SK-N-SH (cell line): Measurements from ENCODE around the gene ZKSCAN3. TPM values are rescaled to one million over a fixed set of nuclear protein-coding genes. Genes with fewer than 3 reads are reported as not detected.

Experiments
- CTCF ChIA-PET: fragments of 300-600, 350-600 bp; formaldehyde crosslinking; extraction: SDS; loops from one replicate; lab custom pipeline; 2021; lab: Yijun Ruan, JAX
- POLR2A ChIA-PET: fragments of 350-600 bp; sonication (Branson Sonifier 250); formaldehyde crosslinking; extraction: SDS; loops from one replicate; lab custom pipeline; 2020; ENCODE audit warnings: antibody characterized with exemption, inconsistent platforms; lab: Yijun Ruan, JAX
- DNase-seq: peaks from one replicate; pipeline ENCODE4 v3.0.0; 2012
- H2AFZ ChIP-seq: fragments of 200-600 bp; sonication (generic); 2 replicates; pipeline ENCODE4 v1.8.1; 2016; ENCODE audit warnings: antibody characterized with exemption, mild to moderate bottlenecking, low read depth
- H3F3A ChIP-seq: fragments of 200-600 bp; sonication (generic); replicated peaks from 2 replicates; pipeline ENCODE3; 2016; ENCODE audit warnings: antibody characterized with exemption, mild to moderate bottlenecking; ENCODE audit not compliant: insufficient read depth
- H3K27ac ChIP-seq, 2 experiments: fragments of 200-500 bp in 1 of 2; fragments of 200-600 bp in 1 of 2; sonication (Bioruptor generic) in 1 of 2; sonication (generic), shearing (Covaris generic) in 1 of 2; 2 replicates each; pipeline versions ENCODE4 v1.5.1 to v1.6.1; 2014 to 2016; ENCODE audit warnings: low read depth in 2 of 2, inconsistent platforms in 1 of 2, low read length in 1 of 2, mild to moderate bottlenecking in 1 of 2, mixed read lengths in 1 of 2
- H3K27me3 ChIP-seq: fragments of 200-600 bp; sonication (generic), shearing (Covaris generic); 2 replicates; pipeline ENCODE4 v1.6.1; 2016; ENCODE audit warnings: mixed run types; ENCODE audit not compliant: insufficient read depth
- H3K36me3 ChIP-seq, 2 experiments: fragments of 200-500 bp in 1 of 2; fragments of 200-600 bp in 1 of 2; sonication (Bioruptor generic) in 1 of 2; sonication (generic) in 1 of 2; replicated peaks in 1 of 2; 2 replicates each; pipeline versions ENCODE3 to v1.5.1; 2014 to 2016; ENCODE audit warnings: low read length in 1 of 2, mild to moderate bottlenecking in 1 of 2; ENCODE audit not compliant: insufficient read depth in 2 of 2, control insufficient read depth in 1 of 2
- H3K4me1 ChIP-seq, 2 experiments: fragments of 200-500 bp in 1 of 2; fragments of 200-600 bp in 1 of 2; sonication (Bioruptor generic) in 1 of 2; sonication (generic), shearing (Covaris generic) in 1 of 2; 2 replicates each; pipeline versions ENCODE4 v1.5.1 to v1.6.1; 2014 to 2016; ENCODE audit warnings: low read depth in 1 of 2, low read length in 1 of 2, mixed run types in 1 of 2; ENCODE audit not compliant: insufficient read depth in 2 of 2, control insufficient read depth in 1 of 2
- H3K4me2 ChIP-seq: fragments of 200-600 bp; sonication (generic), shearing (Covaris generic); 2 replicates; pipeline ENCODE4 v1.6.1; 2017; ENCODE audit warnings: mixed run types
- H3K4me3 ChIP-seq, 2 experiments: fragments of 200-500 bp in 1 of 2; fragments of 200-600 bp in 1 of 2; sonication (Bioruptor generic) in 1 of 2; sonication (generic), shearing (Covaris generic) in 1 of 2; 2 replicates each; pipeline versions ENCODE4 v1.5.1 to v1.8.1; 2014 to 2016; ENCODE audit warnings: low read depth in 2 of 2, inconsistent platforms in 1 of 2, low read length in 1 of 2, mild to moderate bottlenecking in 1 of 2, mixed read lengths in 1 of 2, moderate library complexity in 1 of 2
- H3K79me2 ChIP-seq: fragments of 200-600 bp; sonication (generic); 2 replicates; pipeline ENCODE4 v1.8.1; 2017; ENCODE audit warnings: mild to moderate bottlenecking; ENCODE audit not compliant: insufficient read depth
- H3K9ac ChIP-seq: fragments of 200-600 bp; sonication (generic); 2 replicates; pipeline ENCODE4 v1.6.1; 2017; ENCODE audit warnings: mixed run types
- H3K9me2 ChIP-seq: fragments of 200-600 bp; sonication (generic); 2 replicates; pipeline ENCODE4 v1.6.1; 2017; ENCODE audit warnings: mixed run types
- H3K9me3 ChIP-seq: fragments of 200-600 bp; sonication (generic); 2 replicates; pipeline ENCODE4 v1.6.1; 2017; ENCODE audit warnings: mixed run types, mild to moderate bottlenecking, moderate library complexity
- H4K20me1 ChIP-seq: fragments of 200-600 bp; sonication (generic); 2 replicates; pipeline ENCODE4 v1.6.1; 2017; ENCODE audit warnings: mild to moderate bottlenecking, mixed run types; ENCODE audit not compliant: insufficient read depth
- CHD2 ChIP-seq: fragments of 150-350 bp; IDR thresholded peaks from 2 replicates; pipeline ENCODE4 v1.6.1; 2018; ENCODE audit warnings: low read length; ENCODE audit not compliant: partially characterized antibody
- ELF1 ChIP-seq: IDR thresholded peaks from 2 replicates; pipeline ENCODE4 v1.4.0; 2012
- EP300 ChIP-seq, 2 experiments: IDR thresholded peaks; 2 replicates each; pipeline versions ENCODE4 v1.4.0 to v1.6.1; 2012; ENCODE audit warnings: borderline replicate concordance in 1 of 2, low read depth in 1 of 2, low read length in 1 of 2
- FOXJ3 ChIP-seq: sonication (generic); formaldehyde crosslinking; IDR thresholded peaks from 2 replicates; pipeline ENCODE4 v1.5.1; 2020; ENCODE audit warnings: mild to moderate bottlenecking, missing genetic modification reagents
- FOXM1 ChIP-seq: IDR thresholded peaks from 2 replicates; pipeline ENCODE4 v1.4.0; 2012; ENCODE audit warnings: low read depth, mild to moderate bottlenecking
- GABPA ChIP-seq: IDR thresholded peaks from 2 replicates; pipeline ENCODE4 v1.4.0; 2012; ENCODE audit warnings: low read depth, mild to moderate bottlenecking
- MXI1 ChIP-seq: IDR thresholded peaks from 2 replicates; pipeline ENCODE4 v1.6.1; 2012; ENCODE audit warnings: mild to moderate bottlenecking, low read depth, low read length, improper control_type of control experiment
- NRF1 ChIP-seq: IDR thresholded peaks from 2 replicates; pipeline ENCODE4 v1.6.1; 2012; ENCODE audit warnings: low read depth, mild to moderate bottlenecking, low read length
- POLR2AphosphoS5 ChIP-seq: IDR thresholded peaks from 2 replicates; pipeline ENCODE4 v1.6.1; 2012; ENCODE audit warnings: low read depth, low read length
- RAD21 ChIP-seq: IDR thresholded peaks from 2 replicates; pipeline ENCODE4 v1.6.1; 2012; ENCODE audit warnings: mild to moderate bottlenecking, low read length
- RCOR1 ChIP-seq: fragments of 150-350 bp; IDR thresholded peaks from 2 replicates; pipeline ENCODE4 v1.6.1; 2017; ENCODE audit warnings: antibody characterized with exemption, low read length
- RFX5 ChIP-seq: IDR thresholded peaks from 2 replicates; pipeline ENCODE4 v1.6.1; 2012; ENCODE audit warnings: mild to moderate bottlenecking, improper control_type of control experiment, low read length
- SMC3 ChIP-seq: IDR thresholded peaks from 2 replicates; pipeline ENCODE4 v1.6.1; 2012; ENCODE audit warnings: low read depth, low read length, improper control_type of control experiment
- TAF1 ChIP-seq: IDR thresholded peaks from 2 replicates; pipeline ENCODE4 v1.6.1; 2012; ENCODE audit warnings: low read depth, mild to moderate bottlenecking, low read length, moderate library complexity, borderline replicate concordance
- TCF12 ChIP-seq: IDR thresholded peaks from 2 replicates; pipeline ENCODE4 v1.4.0; 2012
- YY1 ChIP-seq: IDR thresholded peaks from 2 replicates; pipeline ENCODE4 v1.4.0; 2012; ENCODE audit warnings: low read depth, mild to moderate bottlenecking
- WGBS: methylation state at CpG from one replicate; pipeline ENCODE4 v1.1.6; 2017; ENCODE audit warnings: low lambda C conversion rate; 5-methylcytosine and 5-hydroxymethylcytosine counted together
- polyA plus RNA-seq, 3 experiments: library from polyadenylated mRNA; depleted of rRNA; stranded (reverse); fragments of >200 nt; gene quantifications; 2 replicates each; pipeline ENCODE4 v1.2.3, GENCODE V29; 2012
- TF ChIP-seq, protein P1 (sequence below): IDR thresholded peaks from 2 replicates; pipeline ENCODE4; 2012
- TF ChIP-seq, protein P2 (sequence below): IDR thresholded peaks from 2 replicates; pipeline ENCODE4 v1.6.1; 2012; ENCODE audit warnings: mild to moderate bottlenecking, low read depth, low read length, moderate library complexity
- TF ChIP-seq, protein P3 (sequence below): IDR thresholded peaks from 2 replicates; pipeline ENCODE4 v1.4.0; 2012; ENCODE audit warnings: low read depth, borderline replicate concordance
- TF ChIP-seq, protein P4 (sequence below): fragments of 150-350 bp; IDR thresholded peaks from 2 replicates; pipeline ENCODE4 v1.6.1; 2016; ENCODE audit warnings: mild to moderate bottlenecking, low read depth, low read length

Gene ZKSCAN3
- polyA plus RNA-seq, 1 of the 3 experiments (the other 2 are of a cell fraction), result 2.6 TPM

DNA sequence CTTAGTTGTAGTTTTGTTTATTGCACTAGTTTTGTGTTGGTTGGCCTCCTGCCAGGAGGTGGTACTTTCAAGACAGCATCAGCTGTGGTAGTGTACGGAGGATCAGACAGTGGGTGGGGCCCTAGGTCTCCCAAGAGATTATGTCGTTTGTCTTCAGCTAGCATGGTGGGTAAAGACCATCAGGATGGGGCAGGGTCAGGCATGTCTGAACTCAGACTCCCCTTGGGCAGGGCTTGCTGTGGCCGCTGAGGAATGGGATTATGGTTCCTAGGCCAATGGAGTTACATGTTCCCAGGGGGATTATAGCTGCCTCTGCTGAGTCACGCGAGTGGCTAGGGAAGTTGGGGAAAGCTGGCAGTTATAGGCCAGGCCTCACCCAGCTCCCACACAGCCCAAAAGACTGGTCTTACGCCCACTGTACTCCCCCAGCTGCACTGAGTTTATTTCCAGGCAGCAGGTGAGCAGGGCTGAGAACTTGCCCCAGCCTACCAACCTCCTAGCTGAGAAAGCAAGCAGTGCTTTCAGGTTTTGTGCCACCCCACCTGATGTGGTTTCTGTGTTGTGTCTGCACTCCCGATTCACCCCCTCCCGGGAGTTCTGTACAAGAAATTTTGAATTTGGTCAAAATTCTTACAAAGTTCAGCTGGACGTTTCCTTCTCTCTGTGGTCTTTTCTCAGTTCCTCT, 38.5 kb upstream of the ZKSCAN3 start:
- 88% methylated on average over 4 of the region's 9 CpGs for WGBS
- ChIA-PET CTCF (interaction anchor here (0.9 to 1.5 kb wide), 2 partner anchors 13 to 45 kb away, joined by 3 to 4 read pairs; no protein-coding TSS in a partner anchor), POLR2A (no interaction called here)
- H3K27ac ChIP-seq, result no peak overlapping the region
- H3K9ac ChIP-seq, result no peak overlapping the region
- no peak overlapping the region for H3K4me3 ChIP-seq
- H3K27me3 ChIP-seq, result no peaks in the 10 kb centered on the region
- H3K4me2 ChIP-seq, result no peak overlapping the region
- H3K9me2 ChIP-seq, result no peaks in the 10 kb centered on the region
- no peaks in the 10 kb centered on the region for H3K79me2 ChIP-seq
- no peaks in the 10 kb centered on the region for H3K9me3 ChIP-seq
- H3K4me1 ChIP-seq, result peaks cover 0 to 8% of the 10 kb centered on the region in 2 experiments; a peak in 2 of 4 replicates
- H4K20me1 ChIP-seq, result no peaks in the 10 kb centered on the region
- no peaks in the 10 kb centered on the region for H3K36me3 ChIP-seq
- TF ChIP-seq, protein P1, sequence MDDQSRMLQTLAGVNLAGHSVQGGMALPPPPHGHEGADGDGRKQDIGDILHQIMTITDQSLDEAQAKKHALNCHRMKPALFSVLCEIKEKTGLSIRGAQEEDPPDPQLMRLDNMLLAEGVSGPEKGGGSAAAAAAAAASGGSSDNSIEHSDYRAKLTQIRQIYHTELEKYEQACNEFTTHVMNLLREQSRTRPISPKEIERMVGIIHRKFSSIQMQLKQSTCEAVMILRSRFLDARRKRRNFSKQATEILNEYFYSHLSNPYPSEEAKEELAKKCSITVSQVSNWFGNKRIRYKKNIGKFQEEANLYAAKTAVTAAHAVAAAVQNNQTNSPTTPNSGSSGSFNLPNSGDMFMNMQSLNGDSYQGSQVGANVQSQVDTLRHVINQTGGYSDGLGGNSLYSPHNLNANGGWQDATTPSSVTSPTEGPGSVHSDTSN, result no peak
- no peak overlapping the region for H2AFZ ChIP-seq
- DNase-seq, result no peak
- no peaks in the 10 kb centered on the region for H3F3A ChIP-seq

DNA sequence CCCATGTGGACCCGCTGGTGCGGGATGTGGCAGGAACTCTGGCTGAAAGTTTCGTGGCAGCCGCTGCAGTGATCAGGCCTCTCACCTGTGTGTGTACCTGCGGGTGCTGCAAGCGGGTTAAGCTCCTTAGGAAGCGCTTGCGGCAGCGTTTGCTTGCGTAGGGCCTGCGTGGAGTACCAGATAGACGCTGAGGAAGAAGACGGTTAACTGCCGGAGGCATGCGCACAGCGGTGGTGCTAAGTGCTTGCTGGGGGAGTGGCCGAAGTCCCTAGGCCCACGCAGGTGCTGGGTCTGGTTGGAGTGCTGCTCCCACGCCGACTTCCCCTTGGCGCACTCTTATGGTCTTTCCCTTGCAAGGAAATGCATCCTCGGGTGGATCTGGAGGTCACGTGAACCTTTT, 36.8 kb upstream of the ZKSCAN3 start:
- Histone ChIP-seq H3K4me2 (no peak overlapping the region), H3K9me2 (no peaks in the 10 kb centered on the region), H3K27me3 (no peaks in the 10 kb centered on the region), H3K27ac (no peak overlapping the region), H3K4me1 (peaks cover 0 to 8% of the 10 kb centered on the region in 2 experiments; a peak in 2 of 4 replicates), H3F3A (no peaks in the 10 kb centered on the region), H3K79me2 (no peaks in the 10 kb centered on the region), H2AFZ (no peak overlapping the region), H3K9me3 (no peaks in the 10 kb centered on the region), H3K4me3 (no peak overlapping the region)
- POLR2A ChIA-PET, result no interaction called here
- DNase-seq, result no peak
- CTCF ChIA-PET, result no interaction called here
- TF ChIP-seq NRF1 (no peak), ELF1 (no peak), EP300 (IDR thresholded peaks at IDR 0.05; ENCODE audit: borderline replicate concordance in 1 of 2, low read depth in 1 of 2, low read length in 1 of 2) (no peak), TCF12 (no peak), POLR2AphosphoS5 (no peak), MXI1 (no peak), FOXJ3 (no peak), GABPA (no peak), SMC3 (no peak), FOXM1 (no peak), RCOR1 (no peak), RAD21 (no peak), CHD2 (no peak), YY1 (no peak), TAF1 (no peak), RFX5 (no peak)
- TF ChIP-seq, protein P2, sequence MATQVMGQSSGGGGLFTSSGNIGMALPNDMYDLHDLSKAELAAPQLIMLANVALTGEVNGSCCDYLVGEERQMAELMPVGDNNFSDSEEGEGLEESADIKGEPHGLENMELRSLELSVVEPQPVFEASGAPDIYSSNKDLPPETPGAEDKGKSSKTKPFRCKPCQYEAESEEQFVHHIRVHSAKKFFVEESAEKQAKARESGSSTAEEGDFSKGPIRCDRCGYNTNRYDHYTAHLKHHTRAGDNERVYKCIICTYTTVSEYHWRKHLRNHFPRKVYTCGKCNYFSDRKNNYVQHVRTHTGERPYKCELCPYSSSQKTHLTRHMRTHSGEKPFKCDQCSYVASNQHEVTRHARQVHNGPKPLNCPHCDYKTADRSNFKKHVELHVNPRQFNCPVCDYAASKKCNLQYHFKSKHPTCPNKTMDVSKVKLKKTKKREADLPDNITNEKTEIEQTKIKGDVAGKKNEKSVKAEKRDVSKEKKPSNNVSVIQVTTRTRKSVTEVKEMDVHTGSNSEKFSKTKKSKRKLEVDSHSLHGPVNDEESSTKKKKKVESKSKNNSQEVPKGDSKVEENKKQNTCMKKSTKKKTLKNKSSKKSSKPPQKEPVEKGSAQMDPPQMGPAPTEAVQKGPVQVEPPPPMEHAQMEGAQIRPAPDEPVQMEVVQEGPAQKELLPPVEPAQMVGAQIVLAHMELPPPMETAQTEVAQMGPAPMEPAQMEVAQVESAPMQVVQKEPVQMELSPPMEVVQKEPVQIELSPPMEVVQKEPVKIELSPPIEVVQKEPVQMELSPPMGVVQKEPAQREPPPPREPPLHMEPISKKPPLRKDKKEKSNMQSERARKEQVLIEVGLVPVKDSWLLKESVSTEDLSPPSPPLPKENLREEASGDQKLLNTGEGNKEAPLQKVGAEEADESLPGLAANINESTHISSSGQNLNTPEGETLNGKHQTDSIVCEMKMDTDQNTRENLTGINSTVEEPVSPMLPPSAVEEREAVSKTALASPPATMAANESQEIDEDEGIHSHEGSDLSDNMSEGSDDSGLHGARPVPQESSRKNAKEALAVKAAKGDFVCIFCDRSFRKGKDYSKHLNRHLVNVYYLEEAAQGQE, result no peak
- TF ChIP-seq, protein P3, sequence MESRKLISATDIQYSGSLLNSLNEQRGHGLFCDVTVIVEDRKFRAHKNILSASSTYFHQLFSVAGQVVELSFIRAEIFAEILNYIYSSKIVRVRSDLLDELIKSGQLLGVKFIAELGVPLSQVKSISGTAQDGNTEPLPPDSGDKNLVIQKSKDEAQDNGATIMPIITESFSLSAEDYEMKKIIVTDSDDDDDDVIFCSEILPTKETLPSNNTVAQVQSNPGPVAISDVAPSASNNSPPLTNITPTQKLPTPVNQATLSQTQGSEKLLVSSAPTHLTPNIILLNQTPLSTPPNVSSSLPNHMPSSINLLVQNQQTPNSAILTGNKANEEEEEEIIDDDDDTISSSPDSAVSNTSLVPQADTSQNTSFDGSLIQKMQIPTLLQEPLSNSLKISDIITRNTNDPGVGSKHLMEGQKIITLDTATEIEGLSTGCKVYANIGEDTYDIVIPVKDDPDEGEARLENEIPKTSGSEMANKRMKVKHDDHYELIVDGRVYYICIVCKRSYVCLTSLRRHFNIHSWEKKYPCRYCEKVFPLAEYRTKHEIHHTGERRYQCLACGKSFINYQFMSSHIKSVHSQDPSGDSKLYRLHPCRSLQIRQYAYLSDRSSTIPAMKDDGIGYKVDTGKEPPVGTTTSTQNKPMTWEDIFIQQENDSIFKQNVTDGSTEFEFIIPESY, result no peak
- TF ChIP-seq, protein P4, sequence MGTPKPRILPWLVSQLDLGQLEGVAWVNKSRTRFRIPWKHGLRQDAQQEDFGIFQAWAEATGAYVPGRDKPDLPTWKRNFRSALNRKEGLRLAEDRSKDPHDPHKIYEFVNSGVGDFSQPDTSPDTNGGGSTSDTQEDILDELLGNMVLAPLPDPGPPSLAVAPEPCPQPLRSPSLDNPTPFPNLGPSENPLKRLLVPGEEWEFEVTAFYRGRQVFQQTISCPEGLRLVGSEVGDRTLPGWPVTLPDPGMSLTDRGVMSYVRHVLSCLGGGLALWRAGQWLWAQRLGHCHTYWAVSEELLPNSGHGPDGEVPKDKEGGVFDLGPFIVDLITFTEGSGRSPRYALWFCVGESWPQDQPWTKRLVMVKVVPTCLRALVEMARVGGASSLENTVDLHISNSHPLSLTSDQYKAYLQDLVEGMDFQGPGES, result no peak
- TF ChIP-seq, all 33 proteins: peak for 0
- no peaks in the 10 kb centered on the region for H3K36me3 ChIP-seq
- no peak overlapping the region for H3K9ac ChIP-seq
- no peaks in the 10 kb centered on the region for H4K20me1 ChIP-seq
- 97% methylated on average over 20 of the region's 23 CpGs for WGBS
